ENCODE data around the gene GNGT2. TPM values are rescaled to one million over a fixed set of nuclear protein-coding genes. Genes with fewer than 3 reads are reported as not detected.

GNGT2 gene
- polyA plus RNA-seq, 1 donor (not counting 4 experiments of a cell fraction or from before 2014, with no cell fraction given): not detected

DNA sequence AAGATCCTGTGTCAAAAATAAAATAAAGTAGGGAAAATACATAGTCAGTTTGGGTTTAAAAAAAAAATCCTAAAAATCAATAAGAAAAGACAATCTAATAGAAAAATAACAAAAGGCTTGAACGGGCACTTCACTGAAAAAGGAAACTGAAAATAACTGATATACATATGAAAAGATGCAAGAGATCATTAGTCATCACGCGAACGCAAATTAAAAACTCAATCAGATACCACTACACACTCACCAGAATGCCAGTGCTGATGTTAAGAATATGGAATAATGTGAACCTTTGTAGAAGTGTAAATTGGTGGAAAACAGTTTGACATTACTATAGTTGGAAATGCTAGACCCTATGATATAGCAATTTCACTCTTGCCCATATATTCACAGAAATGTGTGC is 14.6 kb downstream of the GNGT2 start:
- Histone ChIP-seq H3K79me2 (ENCODE audit: control insufficient read depth, insufficient read depth, low read length) (no peaks in the 10 kb centered on the region), H2AFZ (ENCODE audit: control insufficient read depth, low read length) (no peak overlapping the region), H3K27me3 (ENCODE audit: control insufficient read depth, extremely low read depth, insufficient read depth, low read length) (no peaks in the 10 kb centered on the region), H3K4me2 (ENCODE audit: control insufficient read depth, extremely low read depth, insufficient read depth, low read depth, low read length) (no peak overlapping the region), H3K36me3 (ENCODE audit: control insufficient read depth in 2 of 2, extremely low read depth in 1 of 2, insufficient read depth in 2 of 2, low read length in 2 of 2) (no peaks in the 10 kb centered on the region), H3K9me1 (ENCODE audit: control insufficient read depth, extremely low read depth, insufficient read depth, low read length) (no peaks in the 10 kb centered on the region), H3K9ac (ENCODE audit: control insufficient read depth, extremely low read depth, insufficient read depth, low read length) (no peak overlapping the region), H3K4me3 (ENCODE audit: control insufficient read depth in 2 of 3, extremely low read depth in 1 of 3, insufficient read depth in 2 of 3, low read depth in 1 of 3, low read length in 3 of 3) (no peak overlapping the region), H4K20me1 (ENCODE audit: control insufficient read depth, extremely low read depth, insufficient read depth, low read length) (no peaks in the 10 kb centered on the region), H3K4me1 (ENCODE audit: control insufficient read depth, extremely low read depth, insufficient read depth, low read length) (peaks cover 13% of the 10 kb centered on the region), H3K27ac (ENCODE audit: control insufficient read depth, insufficient read depth, low read length) (no peak overlapping the region), H3K9me3 (ENCODE audit: control insufficient read depth, low read depth, low read length) (no peaks in the 10 kb centered on the region)
- no peak for DNase-seq (ENCODE audit: low read depth, low spot score)
- no peak for FAIRE-seq
- dilution Hi-C loops (cut with MboI; ENCODE audit: extremely low pct_ligation_motif_present, low sequenced_read_pairs): no loop called here
- TF ChIP-seq, protein P1, sequence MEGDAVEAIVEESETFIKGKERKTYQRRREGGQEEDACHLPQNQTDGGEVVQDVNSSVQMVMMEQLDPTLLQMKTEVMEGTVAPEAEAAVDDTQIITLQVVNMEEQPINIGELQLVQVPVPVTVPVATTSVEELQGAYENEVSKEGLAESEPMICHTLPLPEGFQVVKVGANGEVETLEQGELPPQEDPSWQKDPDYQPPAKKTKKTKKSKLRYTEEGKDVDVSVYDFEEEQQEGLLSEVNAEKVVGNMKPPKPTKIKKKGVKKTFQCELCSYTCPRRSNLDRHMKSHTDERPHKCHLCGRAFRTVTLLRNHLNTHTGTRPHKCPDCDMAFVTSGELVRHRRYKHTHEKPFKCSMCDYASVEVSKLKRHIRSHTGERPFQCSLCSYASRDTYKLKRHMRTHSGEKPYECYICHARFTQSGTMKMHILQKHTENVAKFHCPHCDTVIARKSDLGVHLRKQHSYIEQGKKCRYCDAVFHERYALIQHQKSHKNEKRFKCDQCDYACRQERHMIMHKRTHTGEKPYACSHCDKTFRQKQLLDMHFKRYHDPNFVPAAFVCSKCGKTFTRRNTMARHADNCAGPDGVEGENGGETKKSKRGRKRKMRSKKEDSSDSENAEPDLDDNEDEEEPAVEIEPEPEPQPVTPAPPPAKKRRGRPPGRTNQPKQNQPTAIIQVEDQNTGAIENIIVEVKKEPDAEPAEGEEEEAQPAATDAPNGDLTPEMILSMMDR (optimal IDR thresholded peaks at IDR 0.05 in 1 of 3, IDR thresholded peaks at IDR 0.05 in 1 of 3, conservative IDR thresholded peaks at IDR 0.05 in 1 of 3; ENCODE audit: extremely low read depth in 1 of 3, insufficient read depth in 2 of 3, low read length in 3 of 3): no peak
- no peak for TF ChIP-seq EZH2 (IDR thresholded peaks at IDR 0.05; ENCODE audit: low read length)

DNA sequence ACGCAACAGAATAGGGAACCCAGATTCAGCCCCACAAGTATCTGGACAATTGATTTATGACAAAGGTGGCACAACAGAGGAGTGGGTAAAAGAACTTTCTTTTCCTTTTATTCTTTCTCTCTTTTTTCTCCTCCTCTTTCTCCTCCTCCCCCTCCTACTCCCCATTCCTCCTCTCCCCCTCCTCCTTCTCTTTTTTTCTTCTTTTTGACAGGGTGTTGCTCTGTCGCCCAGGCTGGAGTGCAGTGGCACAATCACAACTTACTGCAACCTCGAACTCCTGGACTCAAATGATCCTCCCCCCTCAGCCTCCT is 16.1 kb downstream of the GNGT2 start:
- peaks cover 13% of the 10 kb centered on the region for H3K4me1 ChIP-seq (ENCODE audit: control insufficient read depth, extremely low read depth, insufficient read depth, low read length)
- H3K9me3 ChIP-seq (ENCODE audit: control insufficient read depth, low read depth, low read length): no peaks in the 10 kb centered on the region
- no peaks in the 10 kb centered on the region for H3K36me3 ChIP-seq (ENCODE audit: control insufficient read depth in 2 of 2, extremely low read depth in 1 of 2, insufficient read depth in 2 of 2, low read length in 2 of 2)
- H3K9ac ChIP-seq (ENCODE audit: control insufficient read depth, extremely low read depth, insufficient read depth, low read length): no peak overlapping the region
- DNase-seq (ENCODE audit: low read depth, low spot score) (no peak), FAIRE-seq (no peak)
- H3K27me3 ChIP-seq (ENCODE audit: control insufficient read depth, extremely low read depth, insufficient read depth, low read length): no peaks in the 10 kb centered on the region
- H3K9me1 ChIP-seq (ENCODE audit: control insufficient read depth, extremely low read depth, insufficient read depth, low read length): no peaks in the 10 kb centered on the region
- dilution Hi-C loops (cut with MboI; ENCODE audit: extremely low pct_ligation_motif_present, low sequenced_read_pairs): no loop called here
- no peaks in the 10 kb centered on the region for H4K20me1 ChIP-seq (ENCODE audit: control insufficient read depth, extremely low read depth, insufficient read depth, low read length)
- H3K4me2 ChIP-seq (ENCODE audit: control insufficient read depth, extremely low read depth, insufficient read depth, low read depth, low read length): no peak overlapping the region
- no peak overlapping the region for H3K27ac ChIP-seq (ENCODE audit: control insufficient read depth, insufficient read depth, low read length)
- no peak for TF ChIP-seq EZH2 (IDR thresholded peaks at IDR 0.05; ENCODE audit: low read length)
- no peak overlapping the region for H3K4me3 ChIP-seq (ENCODE audit: control insufficient read depth in 2 of 3, extremely low read depth in 1 of 3, insufficient read depth in 2 of 3, low read depth in 1 of 3, low read length in 3 of 3)
- no peaks in the 10 kb centered on the region for H3K79me2 ChIP-seq (ENCODE audit: control insufficient read depth, insufficient read depth, low read length)
- H2AFZ ChIP-seq (ENCODE audit: control insufficient read depth, low read length): no peak overlapping the region
